Fibroblast of mammary gland (primary cell): ENCODE results near the gene ZDHHC22.

Source experiments
- DNase-seq: peaks from one replicate; pipeline ENCODE4 v3.0.0-alpha.2; 2010; ENCODE audit warnings: low read depth
- H3K4me3 ChIP-seq: 2 replicates; pipeline ENCODE4 v1.5.1; 2011; ENCODE audit warnings: low read depth, mild to moderate bottlenecking, low read length, moderate library complexity; ENCODE audit not compliant: control insufficient read depth
- TF ChIP-seq, protein P1 (sequence below): conservative IDR thresholded peaks from 2 replicates; pipeline ENCODE4 v1.5.1; 2011; ENCODE audit warnings: low read depth, low read length, inconsistent platforms; ENCODE audit not compliant: control insufficient read depth, insufficient read depth

ZDHHC22 gene

GRCh38 chr14:77141214-77142004 lies at the start of gene ZDHHC22:
Gene ZDHHC22, minus strand, starts transcription at chr14:77141791. Its CDS starts 2,053 bp downstream, at chr14:77139738.
- no peak within 1 kb of the TSS for H3K4me3 ChIP-seq
- DNase-seq: peak; percentile 3
- TF ChIP-seq, protein P1, sequence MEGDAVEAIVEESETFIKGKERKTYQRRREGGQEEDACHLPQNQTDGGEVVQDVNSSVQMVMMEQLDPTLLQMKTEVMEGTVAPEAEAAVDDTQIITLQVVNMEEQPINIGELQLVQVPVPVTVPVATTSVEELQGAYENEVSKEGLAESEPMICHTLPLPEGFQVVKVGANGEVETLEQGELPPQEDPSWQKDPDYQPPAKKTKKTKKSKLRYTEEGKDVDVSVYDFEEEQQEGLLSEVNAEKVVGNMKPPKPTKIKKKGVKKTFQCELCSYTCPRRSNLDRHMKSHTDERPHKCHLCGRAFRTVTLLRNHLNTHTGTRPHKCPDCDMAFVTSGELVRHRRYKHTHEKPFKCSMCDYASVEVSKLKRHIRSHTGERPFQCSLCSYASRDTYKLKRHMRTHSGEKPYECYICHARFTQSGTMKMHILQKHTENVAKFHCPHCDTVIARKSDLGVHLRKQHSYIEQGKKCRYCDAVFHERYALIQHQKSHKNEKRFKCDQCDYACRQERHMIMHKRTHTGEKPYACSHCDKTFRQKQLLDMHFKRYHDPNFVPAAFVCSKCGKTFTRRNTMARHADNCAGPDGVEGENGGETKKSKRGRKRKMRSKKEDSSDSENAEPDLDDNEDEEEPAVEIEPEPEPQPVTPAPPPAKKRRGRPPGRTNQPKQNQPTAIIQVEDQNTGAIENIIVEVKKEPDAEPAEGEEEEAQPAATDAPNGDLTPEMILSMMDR: no peak

DNA sequence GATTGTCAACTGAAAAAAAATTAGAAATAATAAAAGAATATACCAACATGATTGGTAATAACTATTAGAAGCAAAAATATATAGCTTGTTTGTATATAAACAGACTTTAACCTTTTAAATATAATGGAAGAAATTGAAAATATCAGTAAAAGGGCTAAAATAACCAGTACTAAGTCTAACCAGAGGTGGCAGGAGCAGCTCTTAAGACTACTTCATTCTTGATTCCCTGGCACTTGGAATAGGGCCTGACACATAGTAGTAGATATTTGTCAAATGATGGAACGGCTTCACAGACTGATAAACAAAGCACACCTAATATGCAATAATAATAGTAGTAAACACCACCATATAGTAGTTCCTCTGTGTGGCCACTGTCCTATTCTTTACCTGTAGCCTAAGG lies 49.4 kb upstream of the ZDHHC22 start:
- DNase-seq: no peak
- H3K4me3 ChIP-seq: no peak overlapping the region
- TF ChIP-seq, protein P1: no peak

DNA sequence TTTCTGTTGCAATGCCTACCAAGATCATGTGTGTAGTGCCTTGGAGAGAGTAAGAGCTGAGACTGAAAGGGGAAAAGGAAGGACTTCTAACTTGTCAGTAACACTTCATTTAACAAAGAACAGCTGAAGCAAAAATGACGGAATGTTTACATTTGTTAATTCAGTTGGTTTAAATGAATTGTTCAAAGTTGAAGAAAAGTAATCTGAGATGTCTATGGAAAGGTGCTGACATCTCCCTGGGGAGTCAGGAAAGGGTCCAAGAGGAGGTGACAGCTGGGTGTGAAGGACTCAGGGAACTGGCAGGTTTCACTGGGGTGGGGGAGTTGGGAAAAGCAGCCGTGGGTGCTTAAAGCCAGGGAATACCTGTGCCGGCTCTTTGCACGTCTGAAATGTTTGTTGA lies 47.9 kb upstream of the ZDHHC22 start:
- no peak for DNase-seq
- TF ChIP-seq, protein P1: no peak
- H3K4me3 ChIP-seq: no peak overlapping the region

GRCh38 chr14:77187649-77188012 lies 46.0 kb upstream of the ZDHHC22 start:
- H3K4me3 ChIP-seq: no peak overlapping the region
- TF ChIP-seq, protein P1: no peak
- no peak for DNase-seq

DNA sequence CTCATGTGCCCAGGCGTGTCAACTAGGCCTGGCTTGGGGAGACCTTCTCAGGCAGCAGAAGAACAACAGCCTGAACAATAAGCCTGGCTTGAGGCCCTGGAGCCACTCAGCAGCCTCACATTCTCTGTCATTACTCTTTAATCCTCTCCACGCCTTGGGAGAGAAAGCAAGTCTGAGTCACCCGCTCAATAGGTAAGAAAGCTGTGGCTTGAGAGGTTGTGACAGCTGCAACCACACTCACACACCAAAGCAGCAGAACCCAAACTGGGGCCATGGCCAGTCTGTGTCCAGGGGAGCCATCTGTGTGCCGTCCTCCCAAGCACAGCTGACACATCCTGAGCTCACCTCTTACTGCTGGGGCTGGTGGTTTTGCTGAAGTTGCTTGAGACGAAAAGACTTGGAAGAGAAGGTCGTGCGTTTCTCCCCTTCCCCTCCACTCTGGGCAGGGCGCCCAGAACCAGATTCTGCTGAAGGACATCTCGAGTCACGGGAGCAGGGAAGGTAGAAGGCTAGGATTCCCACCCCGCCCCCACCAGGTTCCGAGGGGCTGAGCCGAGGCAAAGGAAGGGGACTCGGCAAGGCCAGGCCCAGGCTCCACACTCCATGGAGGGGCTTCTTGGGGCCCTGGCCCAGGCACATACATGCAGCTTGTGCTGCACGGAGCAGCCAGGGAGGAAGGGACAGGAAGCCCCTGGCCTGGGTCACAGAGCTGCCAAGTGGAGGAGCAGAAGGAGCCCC lies 45.5 kb upstream of the ZDHHC22 start:
- TF ChIP-seq, protein P1: no peak
- DNase-seq: peak; percentile 24
- no peak overlapping the region for H3K4me3 ChIP-seq

GRCh38 chr14:77185093-77185465 lies 43.5 kb upstream of the ZDHHC22 start:
- TF ChIP-seq, protein P1: no peak
- H3K4me3 ChIP-seq: no peak overlapping the region
- DNase-seq: no peak
